GM18519 (cell line): ENCODE measurements around the gene TSEN2.

Source experiments
- ATAC-seq: cut with Tn5 transposase; IDR thresholded peaks from one replicate; pipeline ENCODE4 v1.9.1; 2021; ENCODE audit warnings: mild to moderate bottlenecking, moderate library complexity; ENCODE audit not compliant: unreplicated experiment, low FRiP score

Gene TSEN2

DNA sequence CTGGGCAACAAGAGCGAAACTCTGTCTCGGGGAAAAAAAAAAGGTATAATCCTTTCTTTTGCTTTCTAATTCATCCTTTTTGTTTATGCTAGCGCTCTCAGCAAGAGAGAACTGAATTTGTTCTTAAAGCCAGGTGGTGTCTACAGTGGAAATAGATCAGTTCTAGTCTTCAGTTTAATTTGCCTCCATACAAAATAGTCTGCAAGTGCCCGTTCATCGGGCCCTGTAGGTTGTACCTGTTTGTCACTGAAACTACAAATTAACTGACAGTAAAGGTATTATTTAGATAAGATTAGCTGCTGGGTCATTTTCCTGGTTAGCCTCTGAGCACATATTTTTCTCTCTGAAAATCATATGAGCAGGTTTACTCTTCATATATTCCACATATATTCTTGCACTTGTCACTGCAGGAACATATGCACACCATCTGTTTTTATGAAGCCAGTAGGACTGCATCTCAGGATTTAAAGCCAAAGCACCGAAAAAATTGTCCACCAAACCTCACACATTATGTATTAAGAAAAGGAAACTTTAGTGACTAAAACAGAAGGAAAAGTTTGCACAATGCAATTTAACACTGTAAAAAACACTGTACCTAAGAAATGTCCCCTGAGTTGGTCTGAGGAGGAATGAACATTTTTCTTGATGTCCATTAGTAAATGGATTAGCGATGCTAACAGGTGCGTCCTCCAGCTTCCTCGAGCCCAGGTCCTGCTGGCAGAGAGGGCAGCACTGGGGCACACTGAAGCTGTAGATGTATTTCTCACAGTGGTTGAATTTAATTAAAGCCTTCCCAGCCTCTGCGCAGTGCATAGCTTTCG is 60.6 kb downstream of the TSEN2 start:
- ATAC-seq = no peak

- no peak for ATAC-seq
Measured at GRCh38 chr3:12545473-12545791, 61.2 kb downstream of the TSEN2 start, which contains the start of gene MKRN2OS. Gene MKRN2OS (minus strand): TSS chr3:12545499. CDS start chr3:12545464, 35 bp downstream.

- no peak for ATAC-seq
Measured at GRCh38 chr3:12549971-12550760, 65.9 kb downstream of the TSEN2 start.

- ATAC-seq = no peak
Measured at GRCh38 chr3:12553921-12554391, 69.7 kb downstream of the TSEN2 start.

DNA sequence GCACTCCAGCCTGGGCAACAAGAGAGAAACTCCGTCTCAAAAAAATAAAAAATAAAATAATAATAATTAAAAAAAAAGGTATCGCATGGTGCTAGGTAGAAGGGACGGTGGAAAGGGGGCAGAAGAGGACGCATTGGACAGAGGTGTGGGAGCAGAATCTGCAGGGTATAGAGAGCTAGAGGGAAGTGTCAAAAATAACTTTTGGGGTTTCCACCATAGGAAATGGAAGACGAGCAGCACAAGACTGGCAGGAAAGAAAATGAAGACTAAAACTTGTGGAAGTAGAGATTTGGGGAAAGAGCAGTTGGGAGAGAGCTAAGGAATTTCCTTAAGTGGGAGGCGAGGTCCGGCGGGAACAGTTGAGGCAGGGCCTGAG is 72.0 kb downstream of the TSEN2 start:
- ATAC-seq = no peak

GRCh38 chr3:12556690-12557472 is 72.6 kb downstream of the TSEN2 start, which contains the start of gene MKRN2:
Gene MKRN2 (plus strand): TSS chr3:12557087. CDS start chr3:12557151, 64 bp downstream.
- peak; percentile 59 for ATAC-seq

- ATAC-seq = no peak
Measured at GRCh38 chr3:12557473-12558100, 73.3 kb downstream of the TSEN2 start.

GRCh38 chr3:12558706-12559105 is 74.4 kb downstream of the TSEN2 start:
- no peak for ATAC-seq

- ATAC-seq = no peak
Measured at GRCh38 chr3:12559520-12559919, 75.2 kb downstream of the TSEN2 start.

DNA sequence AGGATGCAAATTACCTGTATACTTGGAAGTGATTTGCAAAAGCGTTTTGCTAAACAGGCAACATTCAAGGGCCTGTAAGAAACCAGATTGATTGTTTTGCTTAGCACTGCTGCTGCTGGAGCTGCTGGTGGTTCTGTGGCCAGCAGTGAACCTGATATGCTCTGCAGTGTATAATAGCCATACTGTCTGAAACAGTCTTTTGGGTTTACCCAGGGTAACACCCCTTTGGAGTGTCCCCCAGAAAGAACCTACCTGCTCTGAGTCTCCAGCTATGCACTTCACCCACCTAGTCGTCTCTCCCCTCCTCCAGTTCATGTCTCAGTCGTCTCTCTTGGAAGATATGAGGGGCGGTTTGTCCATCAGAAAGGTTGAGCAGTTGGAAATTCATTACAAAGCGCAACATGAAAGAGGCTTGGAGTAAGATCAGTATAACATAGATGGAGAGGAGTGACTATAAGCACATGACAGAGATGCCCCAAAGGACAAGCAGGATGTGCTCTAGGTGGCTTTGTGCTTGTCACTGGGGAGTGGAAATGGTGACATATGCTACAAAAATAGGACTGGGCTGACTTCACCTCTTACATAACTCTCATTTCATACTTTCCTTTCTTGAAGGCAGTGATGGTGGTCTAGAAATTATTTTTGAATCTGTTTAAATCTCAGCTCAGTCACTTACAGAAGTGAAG is 76.4 kb downstream of the TSEN2 start:
- peak; percentile 39 for ATAC-seq

DNA sequence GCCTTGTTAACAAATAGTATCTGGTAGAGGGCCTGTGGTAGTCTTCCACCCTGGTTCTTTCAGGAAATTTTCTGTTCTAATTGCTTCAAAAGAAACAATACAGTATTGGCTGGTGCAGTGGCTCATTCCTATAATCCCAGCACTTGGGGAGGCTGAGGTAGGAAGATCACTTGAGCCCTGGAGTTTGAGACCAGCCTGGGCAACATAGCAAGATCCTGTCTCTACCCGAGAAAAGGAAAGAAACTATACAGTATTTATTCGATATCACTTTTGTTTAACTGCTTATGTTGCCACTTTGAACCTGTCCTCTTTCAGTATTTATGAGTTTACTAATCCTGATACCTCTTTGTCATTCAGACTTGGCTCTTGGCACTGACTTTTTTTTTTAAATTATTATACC is 77.1 kb downstream of the TSEN2 start:
- ATAC-seq = no peak

GRCh38 chr3:12562451-12562850 is 78.2 kb downstream of the TSEN2 start:
- no peak for ATAC-seq

- no peak for ATAC-seq
Measured at GRCh38 chr3:12566976-12567375, 82.7 kb downstream of the TSEN2 start.

DNA sequence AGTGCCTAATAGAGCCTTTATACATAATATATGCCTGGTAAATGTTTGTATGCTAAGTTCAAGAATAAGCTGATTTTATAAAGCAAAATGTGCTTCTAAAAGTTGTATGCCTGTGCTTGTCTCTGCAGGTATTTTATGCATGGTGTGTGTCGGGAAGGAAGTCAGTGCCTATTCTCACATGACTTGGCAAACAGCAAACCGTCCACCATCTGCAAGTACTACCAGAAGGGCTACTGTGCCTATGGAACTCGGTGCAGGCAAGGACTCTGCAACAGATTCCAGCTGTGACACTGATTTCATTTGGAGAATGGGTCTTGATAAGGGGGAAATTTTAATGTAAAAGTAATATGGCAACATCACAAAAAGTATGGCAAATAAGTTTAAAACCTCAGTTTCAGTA is 84.5 kb downstream of the TSEN2 start:
- no peak for ATAC-seq

- no peak for ATAC-seq
Measured at GRCh38 chr3:12569836-12570235, 85.6 kb downstream of the TSEN2 start.

- ATAC-seq = no peak
Measured at GRCh38 chr3:12571986-12572385, 87.7 kb downstream of the TSEN2 start.

DNA sequence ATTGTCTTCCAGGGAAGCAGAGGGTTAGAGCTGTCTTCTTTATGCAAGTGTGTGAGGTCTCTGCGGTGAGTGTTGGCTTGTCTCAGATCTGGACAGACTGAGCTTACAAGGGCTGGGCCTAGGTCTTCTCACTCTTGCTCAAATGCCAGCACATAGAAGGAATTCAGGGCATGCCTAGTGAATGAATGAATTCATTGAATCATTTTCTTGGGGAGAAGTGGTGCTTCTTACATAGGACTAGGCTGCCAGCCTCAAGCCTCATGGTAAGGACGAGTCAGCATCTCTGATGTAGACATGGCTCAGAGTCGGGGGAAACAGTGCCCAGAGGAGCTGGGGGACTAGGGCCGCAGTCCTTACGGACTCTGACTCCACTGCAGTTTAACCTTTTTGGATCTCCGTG is 89.9 kb downstream of the TSEN2 start:
- no peak for ATAC-seq

- no peak for ATAC-seq
Measured at GRCh38 chr3:12574661-12575060, 90.4 kb downstream of the TSEN2 start.

DNA sequence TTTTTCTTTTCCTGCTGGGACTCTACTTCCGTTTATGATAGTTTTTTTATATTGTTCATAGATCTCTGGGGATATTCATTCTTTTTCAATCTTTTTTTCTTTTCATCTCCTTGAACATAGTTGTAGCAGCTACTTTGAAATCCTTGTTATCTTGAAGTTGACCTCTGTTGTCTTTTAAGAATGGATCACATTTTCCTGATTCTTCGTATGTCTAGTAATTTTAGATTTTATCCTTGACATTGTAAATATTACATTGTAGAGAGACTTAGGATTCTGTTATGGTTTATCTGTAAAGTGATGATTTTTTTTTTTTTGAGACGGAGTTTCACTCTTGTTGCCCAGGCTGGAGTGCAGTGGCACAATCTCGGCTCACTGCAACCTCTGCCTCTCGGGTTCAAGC is 93.1 kb downstream of the TSEN2 start:
- no peak for ATAC-seq

DNA sequence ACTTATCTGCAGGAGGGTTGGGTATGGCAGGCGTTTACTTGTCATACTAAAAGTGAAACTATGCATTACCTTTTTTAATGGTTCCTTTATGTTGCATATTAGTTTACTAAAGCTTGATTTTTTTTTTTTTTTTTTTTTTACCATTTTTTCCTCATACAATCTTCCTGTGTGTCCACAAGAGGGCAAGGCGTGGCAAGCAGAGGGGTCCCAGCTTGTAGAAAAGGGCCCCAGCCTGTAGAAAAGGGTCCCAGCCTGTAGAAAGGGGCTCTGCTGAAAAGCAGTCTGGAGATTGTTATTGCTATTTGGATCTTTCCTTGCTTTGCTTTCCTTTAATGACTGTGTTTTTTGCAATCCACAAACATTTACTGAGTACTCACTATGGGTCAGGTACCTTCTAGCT is 94.5 kb downstream of the TSEN2 start:
- ATAC-seq = no peak
